HepG2 (cell line): Measurements from ENCODE around the gene KRTAP4-7.

Experiments
- CTCF ChIP-seq: sonication (generic); formaldehyde crosslinking; IDR thresholded peaks from 2 replicates; pipeline ENCODE4 v1.5.0; 2020; ENCODE audit warnings: mild to moderate bottlenecking, missing genetic modification reagents, moderate library complexity
- HNRNPLL ChIP-seq: fragments of 200-400 bp; formaldehyde crosslinking; IDR thresholded peaks from 2 replicates; pipeline ENCODE4 v1.6.1; 2017; ENCODE audit warnings: mild to moderate bottlenecking, low read depth, low read length; ENCODE audit not compliant: poor library complexity, severe bottlenecking
- JUND ChIP-seq: sonication (generic); formaldehyde crosslinking; IDR thresholded peaks from 2 replicates; pipeline ENCODE4 v1.8.0; 2022; ENCODE audit warnings: mild to moderate bottlenecking, missing genetic modification reagents
- PHF5A ChIP-seq: IDR thresholded peaks from one replicate; pipeline ENCODE4 v1.6.1; 2018; ENCODE audit warnings: low read depth, missing genetic modification reagents; ENCODE audit not compliant: unreplicated experiment
- POLR2A ChIP-seq, 2 experiments: IDR thresholded peaks; 2 replicates each; pipeline ENCODE4 v1.6.1; 2011; ENCODE audit warnings: low read depth in 2 of 2, low read length in 2 of 2, mild to moderate bottlenecking in 1 of 2, moderate library complexity in 1 of 2; ENCODE audit not compliant: insufficient read depth in 1 of 2
- ZFP82 ChIP-seq: sonication (generic); formaldehyde crosslinking; IDR thresholded peaks from 2 replicates; pipeline ENCODE4 v1.5.1; 2020; ENCODE audit warnings: mild to moderate bottlenecking, missing genetic modification reagents, borderline replicate concordance
- ZNF160 ChIP-seq: sonication (generic); formaldehyde crosslinking; IDR thresholded peaks from 2 replicates; pipeline ENCODE4 v1.8.0; 2022; ENCODE audit warnings: mild to moderate bottlenecking, inconsistent platforms, missing genetic modification reagents
- ZNF275 ChIP-seq: sonication (generic); formaldehyde crosslinking; IDR thresholded peaks from 2 replicates; pipeline ENCODE4 v1.8.0; 2022; ENCODE audit warnings: missing genetic modification reagents, mild to moderate bottlenecking, inconsistent platforms, borderline replicate concordance
- ZNF431 ChIP-seq: sonication (generic); formaldehyde crosslinking; IDR thresholded peaks from 2 replicates; pipeline ENCODE4 v1.9.0; 2022; ENCODE audit warnings: missing genetic modification reagents, low read depth, mild to moderate bottlenecking, borderline replicate concordance

GRCh38 chr17:41067281-41067680 is 16.7 kb upstream of the KRTAP4-7 start:
- no peak for TF ChIP-seq HNRNPLL
- TF ChIP-seq POLR2A (IDR thresholded peaks at IDR 0.05; ENCODE audit: insufficient read depth in 1 of 2, low read depth in 2 of 2, low read length in 2 of 2), result no peak
- no peak for TF ChIP-seq PHF5A
- TF ChIP-seq ZNF275 (CRISPR knock-in tag), result no peak
- TF ChIP-seq ZNF160, result no peak
- no peak for TF ChIP-seq ZFP82
- TF ChIP-seq JUND (CRISPR knock-in tag), result no peak
- TF ChIP-seq CTCF (CRISPR knock-in tag), result no peak
- no peak for TF ChIP-seq ZNF431
